GM18873 (cell line): ENCODE results near the gene GPR152.

Source experiments
- ATAC-seq: cut with Tn5 transposase; IDR thresholded peaks from one replicate; pipeline ENCODE4 v1.9.1; 2021; ENCODE audit warnings: mild to moderate bottlenecking, moderate library complexity, moderate number of reproducible peaks; ENCODE audit not compliant: unreplicated experiment, low FRiP score

GPR152 gene

GRCh38 chr11:67452141-67452952 lies at the start of gene GPR152:
GPR152 (minus strand) TSS chr11:67452729; CDS start chr11:67452724, 5 bp downstream.
- ATAC-seq = no peak

- ATAC-seq = no peak
Measured at GRCh38 chr11:67501854-67502253, 49.3 kb upstream of the GPR152 start.

- ATAC-seq = no peak
Measured at GRCh38 chr11:67500831-67501715, 48.5 kb upstream of the GPR152 start.

- ATAC-seq = no peak
Measured at GRCh38 chr11:67500484-67500821, 47.9 kb upstream of the GPR152 start.

- no peak for ATAC-seq
Measured at GRCh38 chr11:67499808-67500483, 47.4 kb upstream of the GPR152 start.

GRCh38 chr11:67498544-67498972 lies 46.0 kb upstream of the GPR152 start:
- ATAC-seq = no peak

- ATAC-seq = no peak
Measured at GRCh38 chr11:67497656-67498291, 45.2 kb upstream of the GPR152 start.

GRCh38 chr11:67496113-67496512 lies 43.6 kb upstream of the GPR152 start:
- no peak for ATAC-seq

- ATAC-seq = no peak
Measured at GRCh38 chr11:67495234-67496005, 42.9 kb upstream of the GPR152 start.

- ATAC-seq = no peak
Measured at GRCh38 chr11:67494371-67495233, 42.1 kb upstream of the GPR152 start.

GRCh38 chr11:67493548-67494370 lies 41.2 kb upstream of the GPR152 start:
- ATAC-seq = no peak

GRCh38 chr11:67492801-67493547 lies 40.4 kb upstream of the GPR152 start:
- ATAC-seq = no peak

GRCh38 chr11:67492069-67492727 lies 39.7 kb upstream of the GPR152 start:
- ATAC-seq = no peak

- no peak for ATAC-seq
Measured at GRCh38 chr11:67491276-67492068, 38.9 kb upstream of the GPR152 start.

GRCh38 chr11:67490727-67491065 lies 38.2 kb upstream of the GPR152 start:
- no peak for ATAC-seq
